Endothelial cell of umbilical vein (primary cell): ENCODE measurements around the gene SRD5A1. TPM values are rescaled to one million over a fixed set of nuclear protein-coding genes. Genes with fewer than 3 reads are reported as not detected.

Experiments used
- BruUV-seq: library from RNA; stranded (reverse); fragments of 400-500 nt; replicated peaks from 2 replicates; lab custom pipeline; 2021; lab: Mats Ljungman, UMichigan
- CTCF ChIA-PET: fragments of 300-600, 350-600 bp; sonication (Branson Sonifier 250); formaldehyde crosslinking; loops from one replicate; lab custom pipeline; 2021; ENCODE audit warnings: antibody characterized with exemption, inconsistent platforms; lab: Charles Lee
- POLR2A ChIA-PET: fragments of 300-600, 350-600 bp; sonication (Branson Sonifier 250); formaldehyde crosslinking; loops from one replicate; lab custom pipeline; 2021; ENCODE audit warnings: antibody characterized with exemption, inconsistent platforms; lab: Charles Lee
- DNase-seq: peaks from one replicate; pipeline ENCODE4 v3.0.0-alpha.2; 2011; ENCODE audit warnings: low read depth, low spot score
- FAIRE-seq: peaks from 2 replicates; lab custom pipeline; 2011; peaks lifted over from hg19 to GRCh38; lab: Jason Lieb, UNC
- H2AFZ ChIP-seq: 2 replicates; pipeline ENCODE4 v1.6.0; 2012; ENCODE audit warnings: low read depth, low read length, control low read depth, inconsistent platforms
- H3K27ac ChIP-seq: 2 replicates; pipeline ENCODE4 v1.5.1; 2011; ENCODE audit warnings: low read depth, mild to moderate bottlenecking, control low read depth, low read length, moderate library complexity; ENCODE audit not compliant: insufficient read depth
- H3K27me3 ChIP-seq, 2 experiments: 2 replicates each; pipeline versions ENCODE4 v1.6.0 to v1.6.1; 2011; ENCODE audit warnings: low read length in 2 of 2, mixed read lengths in 1 of 2; ENCODE audit not compliant: control insufficient read depth in 2 of 2, insufficient read depth in 2 of 2
- H3K36me3 ChIP-seq, 2 experiments: 2 replicates in 1 of 2; 3 replicates in 1 of 2; pipeline ENCODE4 v1.5.1; 2011; ENCODE audit warnings: low read length in 2 of 2, mild to moderate bottlenecking in 1 of 2, moderate library complexity in 1 of 2; ENCODE audit not compliant: control insufficient read depth in 2 of 2, insufficient read depth in 2 of 2; ENCODE audit errors: extremely low read depth in 1 of 2
- H3K4me1 ChIP-seq: 3 replicates; pipeline ENCODE4 v1.5.1; 2011; ENCODE audit warnings: mild to moderate bottlenecking, low read length; ENCODE audit not compliant: control insufficient read depth, insufficient read depth; ENCODE audit errors: extremely low read depth
- H3K4me2 ChIP-seq: 2 replicates; pipeline ENCODE4 v1.6.1; 2011; ENCODE audit warnings: low read length, control low read depth, mixed read lengths; ENCODE audit not compliant: insufficient read depth
- H3K4me3 ChIP-seq, 3 experiments: fragments of 200-600 bp in 1 of 3; sonication (generic), shearing (Covaris generic) in 1 of 3; replicated peaks in 1 of 3; 2 replicates each; pipeline ENCODE4 v1.5.1; 2011 to 2016; ENCODE audit warnings: control low read depth in 3 of 3, low read length in 3 of 3, mild to moderate bottlenecking in 2 of 3, inconsistent platforms in 1 of 3, low read depth in 1 of 3, moderate library complexity in 1 of 3; ENCODE audit not compliant: insufficient read depth in 1 of 3
- H3K79me2 ChIP-seq: 2 replicates; pipeline ENCODE4 v1.6.0; 2012; ENCODE audit warnings: low read length, inconsistent platforms; ENCODE audit not compliant: control insufficient read depth, insufficient read depth
- H3K9ac ChIP-seq: replicated peaks from 2 replicates; pipeline ENCODE3; 2011; ENCODE audit warnings: low read length, control low read depth; ENCODE audit not compliant: insufficient read depth; ENCODE audit errors: extremely low read depth
- H3K9me1 ChIP-seq: replicated peaks from 3 replicates; pipeline ENCODE4 v1.6.0; 2011; ENCODE audit warnings: mild to moderate bottlenecking, low read length; ENCODE audit not compliant: control insufficient read depth, insufficient read depth; ENCODE audit errors: extremely low read depth
- H3K9me3 ChIP-seq: replicated peaks from 2 replicates; pipeline ENCODE4 v1.5.1; 2012; ENCODE audit warnings: low read length, inconsistent platforms; ENCODE audit not compliant: control insufficient read depth, insufficient read depth
- H4K20me1 ChIP-seq: replicated peaks from 2 replicates; pipeline ENCODE3; 2011; ENCODE audit warnings: mild to moderate bottlenecking, low read length; ENCODE audit not compliant: control insufficient read depth, insufficient read depth; ENCODE audit errors: extremely low read depth
- CTCF ChIP-seq, 2 donors: IDR thresholded peaks; 1 replicate in 1 of 2; 2 replicates in 1 of 2; pipeline ENCODE4 v1.5.1; 2011; ENCODE audit warnings: low read length in 2 of 2, mild to moderate bottlenecking in 2 of 2, moderate library complexity in 2 of 2, control low read depth in 1 of 2, inconsistent platforms in 1 of 2, low read depth in 1 of 2; ENCODE audit not compliant: insufficient read depth in 1 of 2; ENCODE audit errors: extremely low read depth in 1 of 2
- EZH2 ChIP-seq: IDR thresholded peaks from 2 replicates; pipeline ENCODE4 v1.6.1; 2012; ENCODE audit warnings: borderline replicate concordance, low read depth, mild to moderate bottlenecking, moderate library complexity, low read length, inconsistent platforms; ENCODE audit not compliant: severe bottlenecking
- FOS ChIP-seq: IDR thresholded peaks from 2 replicates; pipeline ENCODE4 v1.6.1; 2011; ENCODE audit warnings: mild to moderate bottlenecking, low read length, moderate library complexity, borderline replicate concordance; ENCODE audit not compliant: insufficient read depth
- GATA2 ChIP-seq: IDR thresholded peaks from 2 replicates; pipeline ENCODE4 v1.7.0; 2011; ENCODE audit warnings: low read depth, mild to moderate bottlenecking, moderate library complexity, mixed read lengths, low read length; ENCODE audit not compliant: insufficient read length, insufficient read depth
- JUN ChIP-seq: IDR thresholded peaks from 2 replicates; pipeline ENCODE4 v1.6.1; 2011; ENCODE audit warnings: borderline replicate concordance, low read depth; ENCODE audit not compliant: insufficient read length, insufficient read depth
- MYC ChIP-seq: IDR thresholded peaks from one replicate; pipeline ENCODE4 v1.6.1; 2011; ENCODE audit warnings: mild to moderate bottlenecking, low read depth, low read length
- POLR2A ChIP-seq: IDR thresholded peaks from 2 replicates; pipeline ENCODE4 v1.6.1; 2012; ENCODE audit warnings: low read depth, mild to moderate bottlenecking, control low read depth, low read length
- POLR2AphosphoS5 ChIP-seq: IDR thresholded peaks from 2 replicates; pipeline ENCODE4 v1.6.1; 2012; ENCODE audit warnings: low read depth, mild to moderate bottlenecking, control low read depth, low read length, moderate library complexity; ENCODE audit not compliant: insufficient read depth
- dilution Hi-C: fragments of 300-500 bp; cut with MboI; formaldehyde crosslinking; loops from one replicate; pipeline ENCODE4 v1.15.0; 2019; ENCODE audit warnings: low sequenced_read_pairs; ENCODE audit not compliant: extremely low pct_ligation_motif_present
- intact Hi-C: fragments of 100-400 bp; cut with micrococcal nuclease; formaldehyde crosslinking; loops from one replicate; pipeline ENCODE4 v1.10.0; 2022
- polyA plus RNA-seq, 4 experiments: library from polyadenylated mRNA; depleted of rRNA in 3 of 4; stranded (reverse) in 3 of 4; unstranded in 1 of 4; fragments of >200 nt; gene quantifications; 2 replicates each; pipeline versions ENCODE4 v1.2.1 to v1.2.3, GENCODE V29; 2011 to 2012; ENCODE audit warnings: missing spikeins in 1 of 4
- total RNA-seq: library from RNA; stranded (reverse); gene quantifications from 2 replicates; pipeline ENCODE4 v1.2.3, GENCODE V29; 2021

SRD5A1 gene
- total and polyA plus RNA-seq, 2 donors (not counting 3 experiments of a cell fraction or from before 2014, with no cell fraction given): 11.6 to 14.8 TPM

DNA sequence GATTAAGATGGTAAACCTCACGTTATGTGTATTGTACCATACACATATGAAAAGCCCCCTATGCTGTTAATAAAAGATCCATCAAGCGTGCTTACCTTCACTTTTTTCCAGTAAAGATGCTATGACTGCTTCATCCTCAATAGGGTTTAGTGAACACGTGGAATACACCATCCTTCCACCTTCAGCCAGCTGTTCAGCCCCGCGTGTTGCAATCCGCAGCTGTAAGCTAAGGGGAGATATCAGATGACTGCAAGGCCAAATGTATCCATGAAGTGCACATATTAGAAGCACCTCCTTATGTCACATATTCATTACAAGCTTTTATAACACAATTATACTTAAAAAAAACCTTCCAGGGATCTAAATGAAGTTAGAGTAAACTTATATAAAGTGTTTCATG lies 16.6 kb upstream of the SRD5A1 start:
- H3K36me3 ChIP-seq: peaks cover 35 to 45% of the 10 kb centered on the region in 2 experiments
- BruUV-seq: no TSS peak
- CTCF ChIA-PET: interaction anchor here (1.1 kb wide), 1 partner anchor 129 kb away, joined by 3 read pairs; no protein-coding TSS in a partner anchor
- no peak overlapping the region for H3K4me2 ChIP-seq
- FAIRE-seq (no peak), DNase-seq (no peak)
- no peak overlapping the region for H3K27ac ChIP-seq
- dilution Hi-C loops: no loop called here
- intact Hi-C loops: no loop called here
- no peak overlapping the region for H3K9ac ChIP-seq
- no peaks in the 10 kb centered on the region for H3K4me1 ChIP-seq
- H4K20me1 ChIP-seq: peaks cover 3% of the 10 kb centered on the region
- no peaks in the 10 kb centered on the region for H3K27me3 ChIP-seq
- POLR2A ChIA-PET: no interaction called here
- no peak overlapping the region for H2AFZ ChIP-seq
- no peak for TF ChIP-seq EZH2
- TF ChIP-seq JUN: no peak
- no peak for TF ChIP-seq CTCF (IDR thresholded peaks at IDR 0.05; ENCODE audit: extremely low read depth in 1 of 2, insufficient read depth in 1 of 2, low read depth in 1 of 2, low read length in 2 of 2)
- TF ChIP-seq FOS: no peak
- TF ChIP-seq GATA2: no peak
- TF ChIP-seq POLR2A: no peak
- no peak for TF ChIP-seq MYC
- TF ChIP-seq POLR2AphosphoS5: no peak
- H3K4me3 ChIP-seq: no peak overlapping the region
- no peaks in the 10 kb centered on the region for H3K9me3 ChIP-seq
- peaks cover 58% of the 10 kb centered on the region for H3K79me2 ChIP-seq
- H3K9me1 ChIP-seq: no peaks in the 10 kb centered on the region
